AG04450 (cell line): ENCODE results near the gene MAP1LC3B. TPM values are rescaled to one million over a fixed set of nuclear protein-coding genes. Genes with fewer than 3 reads are reported as not detected.

ENCODE experiments used
- CTCF ChIA-PET: fragments of 300-600, 350-600 bp; formaldehyde crosslinking; extraction: SDS; loops from one replicate; lab custom pipeline; 2022; ENCODE audit warnings: antibody characterized with exemption, inconsistent platforms; lab: Charles Lee
- POLR2A ChIA-PET: fragments of 350-600 bp; formaldehyde crosslinking; extraction: SDS; loops from one replicate; lab custom pipeline; 2021; ENCODE audit warnings: antibody characterized with exemption, inconsistent platforms; lab: Yijun Ruan, JAX
- DNase-seq: peaks from one replicate; pipeline ENCODE4 v3.0.0-alpha.2; 2011; ENCODE audit warnings: low read depth, low spot score
- H3K27ac ChIP-seq: one replicate; pipeline ENCODE4 v1.5.1; 2012; ENCODE audit warnings: low read depth, low read length, control low read depth
- H3K27me3 ChIP-seq: one replicate; pipeline ENCODE4 v1.6.0; 2012; ENCODE audit warnings: low read length; ENCODE audit not compliant: control insufficient read depth, insufficient read depth
- H3K4me3 ChIP-seq: 2 replicates; pipeline ENCODE4 v1.5.1; 2011; ENCODE audit warnings: mild to moderate bottlenecking, low read depth, low read length, control low read depth
- H3K9me3 ChIP-seq: 2 replicates; pipeline ENCODE4 v1.5.1; 2012; ENCODE audit warnings: low read length; ENCODE audit not compliant: control insufficient read depth, insufficient read depth
- polyA plus RNA-seq: library from polyadenylated mRNA; depleted of rRNA; stranded (reverse); fragments of >200 nt; gene quantifications from 2 replicates; pipeline ENCODE4 v1.2.3, GENCODE V29; 2011
- TF ChIP-seq, protein P1 (sequence below): IDR thresholded peaks from 2 replicates; pipeline ENCODE4 v1.5.1; 2011; ENCODE audit warnings: low read depth, low read length, control low read depth, inconsistent platforms

MAP1LC3B gene
- polyA plus RNA-seq, 1 experiment = 70.1 TPM

DNA sequence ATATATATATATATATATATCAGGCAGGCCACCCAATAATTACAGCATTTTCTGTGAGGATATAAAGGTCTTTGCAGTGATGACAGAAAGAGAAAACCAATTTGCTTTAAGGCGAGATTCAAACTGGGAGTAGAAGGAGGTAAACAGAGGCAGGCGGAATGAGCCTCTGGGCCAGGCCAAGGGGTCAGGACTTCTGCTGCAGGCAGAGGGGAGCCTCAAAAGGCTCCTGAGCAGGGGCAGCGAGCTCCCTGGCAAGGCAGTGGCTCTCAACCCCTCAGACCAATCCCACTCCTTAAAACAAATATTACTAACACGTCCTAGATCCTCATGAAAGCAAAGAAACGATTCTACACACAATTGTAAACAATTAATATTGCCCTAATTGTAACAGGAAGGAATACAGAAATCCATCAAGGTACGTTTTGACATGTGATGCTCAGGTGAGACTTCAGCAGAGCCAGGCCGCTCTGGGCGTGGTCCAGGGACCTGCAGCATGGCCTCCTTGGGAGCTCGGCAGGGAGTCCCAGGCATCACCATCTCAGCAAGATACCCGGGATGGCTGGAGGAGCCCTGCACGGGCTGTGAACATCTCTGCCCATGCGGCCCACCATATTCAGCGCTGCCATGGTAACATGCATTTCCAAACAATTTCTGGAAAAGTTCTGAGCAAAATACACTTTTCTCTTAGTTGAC is 27.0 kb upstream of the MAP1LC3B start:
- Histone ChIP-seq H3K4me3 (no peak overlapping the region), H3K9me3 (no peaks in the 10 kb centered on the region; the same call in 1 of the 2 replicates), H3K27me3 (no peaks in the 10 kb centered on the region), H3K27ac (no peak overlapping the region)
- DNase-seq = no peak
- TF ChIP-seq, protein P1, sequence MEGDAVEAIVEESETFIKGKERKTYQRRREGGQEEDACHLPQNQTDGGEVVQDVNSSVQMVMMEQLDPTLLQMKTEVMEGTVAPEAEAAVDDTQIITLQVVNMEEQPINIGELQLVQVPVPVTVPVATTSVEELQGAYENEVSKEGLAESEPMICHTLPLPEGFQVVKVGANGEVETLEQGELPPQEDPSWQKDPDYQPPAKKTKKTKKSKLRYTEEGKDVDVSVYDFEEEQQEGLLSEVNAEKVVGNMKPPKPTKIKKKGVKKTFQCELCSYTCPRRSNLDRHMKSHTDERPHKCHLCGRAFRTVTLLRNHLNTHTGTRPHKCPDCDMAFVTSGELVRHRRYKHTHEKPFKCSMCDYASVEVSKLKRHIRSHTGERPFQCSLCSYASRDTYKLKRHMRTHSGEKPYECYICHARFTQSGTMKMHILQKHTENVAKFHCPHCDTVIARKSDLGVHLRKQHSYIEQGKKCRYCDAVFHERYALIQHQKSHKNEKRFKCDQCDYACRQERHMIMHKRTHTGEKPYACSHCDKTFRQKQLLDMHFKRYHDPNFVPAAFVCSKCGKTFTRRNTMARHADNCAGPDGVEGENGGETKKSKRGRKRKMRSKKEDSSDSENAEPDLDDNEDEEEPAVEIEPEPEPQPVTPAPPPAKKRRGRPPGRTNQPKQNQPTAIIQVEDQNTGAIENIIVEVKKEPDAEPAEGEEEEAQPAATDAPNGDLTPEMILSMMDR = no peak
- ChIA-PET CTCF (no interaction called here), POLR2A (no interaction called here)

DNA sequence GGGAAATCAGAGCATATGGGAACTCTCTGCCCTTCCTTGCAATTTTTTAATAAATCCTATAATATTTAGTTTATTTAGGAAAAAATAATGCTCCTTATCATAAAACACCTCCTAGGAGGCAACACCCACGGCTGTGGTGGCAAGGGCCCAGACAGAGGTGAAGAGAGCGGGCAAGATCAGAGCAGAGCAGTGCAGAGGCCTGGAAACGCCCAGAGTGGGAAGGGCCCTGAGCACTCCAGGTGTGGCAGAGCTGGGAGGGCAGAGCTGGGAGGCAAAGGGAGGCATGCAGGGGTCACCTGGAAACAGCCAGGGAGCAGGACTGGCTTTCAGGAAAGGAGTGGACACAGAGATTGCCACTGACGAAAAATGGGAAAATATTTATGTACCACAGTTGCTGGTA is 25.8 kb upstream of the MAP1LC3B start:
- no peak for DNase-seq
- TF ChIP-seq, protein P1 = no peak
- Histone ChIP-seq H3K4me3 (no peak overlapping the region), H3K27ac (no peak overlapping the region), H3K9me3 (no peaks in the 10 kb centered on the region), H3K27me3 (no peaks in the 10 kb centered on the region)
- ChIA-PET CTCF (no interaction called here), POLR2A (no interaction called here)

GRCh38 chr16:87366930-87367329 is 25.2 kb upstream of the MAP1LC3B start:
- Histone ChIP-seq H3K9me3 (no peaks in the 10 kb centered on the region), H3K27me3 (no peaks in the 10 kb centered on the region), H3K4me3 (no peak overlapping the region), H3K27ac (no peak overlapping the region)
- TF ChIP-seq, protein P1 = no peak
- CTCF ChIA-PET = no interaction called here
- POLR2A ChIA-PET = no interaction called here
- DNase-seq = no peak

DNA sequence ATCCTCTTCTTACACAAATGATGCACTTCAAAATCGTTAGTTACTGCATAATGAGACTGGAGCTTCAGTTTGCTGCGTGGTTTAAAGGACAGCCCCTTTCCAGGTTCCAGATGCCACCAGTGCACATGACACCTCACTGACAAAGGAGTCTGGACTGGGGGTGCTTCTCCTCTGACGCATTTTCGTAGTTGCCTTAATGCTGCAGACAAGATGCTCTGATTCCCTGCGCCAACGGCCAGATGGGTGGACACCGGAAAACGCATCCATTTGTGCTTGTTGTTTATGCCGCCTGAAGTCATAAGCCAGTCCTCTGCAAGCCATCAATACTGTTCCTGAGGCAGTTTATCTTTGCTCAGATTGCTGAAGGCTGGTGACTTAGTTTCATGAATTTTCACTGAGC is 24.6 kb upstream of the MAP1LC3B start:
- ChIA-PET POLR2A (no interaction called here), CTCF (no interaction called here)
- H3K27ac ChIP-seq = no peak overlapping the region
- no peak overlapping the region for H3K4me3 ChIP-seq
- no peaks in the 10 kb centered on the region for H3K27me3 ChIP-seq
- DNase-seq = no peak
- TF ChIP-seq, protein P1 = no peak
- no peaks in the 10 kb centered on the region for H3K9me3 ChIP-seq

- Histone ChIP-seq H3K9me3 (no peaks in the 10 kb centered on the region), H3K4me3 (no peak overlapping the region), H3K27me3 (no peaks in the 10 kb centered on the region), H3K27ac (no peak overlapping the region)
- CTCF ChIA-PET = no interaction called here
- no peak for DNase-seq
- POLR2A ChIA-PET = no interaction called here
- TF ChIP-seq, protein P1 = no peak
Measured at GRCh38 chr16:87368029-87368770, 23.9 kb upstream of the MAP1LC3B start.
